Panc1 (cell line): ENCODE data around the gene ENPP7. TPM values are rescaled to one million over a fixed set of nuclear protein-coding genes. Genes with fewer than 3 reads are reported as not detected.

Source experiments
- ATAC-seq: fragments of 200-7000 bp; cut with Tn5 transposase; 2 replicates; pipeline ENCODE4 v1.9.1; 2020; ENCODE audit warnings: mild to moderate bottlenecking, moderate library complexity
- BruUV-seq: library from RNA; stranded (reverse); fragments of 400-500 nt; replicated peaks from 2 replicates; lab custom pipeline; 2021; lab: Mats Ljungman, UMichigan
- CTCF ChIA-PET: fragments of 300-600 bp; sonication (Branson Sonifier 250); formaldehyde crosslinking; loops from one replicate; lab custom pipeline; 2022; ENCODE audit warnings: antibody characterized with exemption; lab: Charles Lee
- POLR2A ChIA-PET: fragments of 300-600 bp; sonication (Branson Sonifier 250); formaldehyde crosslinking; loops from one replicate; lab custom pipeline; 2022; ENCODE audit warnings: antibody characterized with exemption; lab: Charles Lee
- DNase-seq: peaks from one replicate; pipeline ENCODE4 v3.0.0-alpha.2; 2010; ENCODE audit warnings: low read depth, low spot score
- H3K27ac ChIP-seq: 2 replicates; pipeline ENCODE4 v1.5.1; 2011; ENCODE audit warnings: mild to moderate bottlenecking, low read length, inconsistent platforms
- H3K27me3 ChIP-seq: fragments of 200-500 bp; sonication (Bioruptor generic); 2 replicates; pipeline ENCODE4 v1.6.0; 2014; ENCODE audit warnings: low read length, inconsistent platforms; ENCODE audit not compliant: control insufficient read depth, insufficient read depth
- H3K36me3 ChIP-seq: fragments of 200-500 bp; sonication (Bioruptor generic); 2 replicates; pipeline ENCODE4 v1.5.1; 2014; ENCODE audit warnings: inconsistent platforms, mild to moderate bottlenecking, low read length, moderate library complexity; ENCODE audit not compliant: control insufficient read depth, insufficient read depth
- H3K4me1 ChIP-seq: 2 replicates; pipeline ENCODE4 v1.5.1; 2011; ENCODE audit warnings: inconsistent platforms, mild to moderate bottlenecking, low read length, moderate library complexity; ENCODE audit not compliant: control insufficient read depth, insufficient read depth
- H3K4me3 ChIP-seq, 2 experiments: 2 replicates each; pipeline ENCODE4 v1.5.1; 2011 to 2012; ENCODE audit warnings: low read depth in 2 of 2, low read length in 2 of 2, mild to moderate bottlenecking in 2 of 2, inconsistent platforms in 1 of 2, moderate library complexity in 1 of 2
- H3K9me3 ChIP-seq: fragments of 200-500 bp; sonication (Bioruptor generic); 2 replicates; pipeline ENCODE4 v1.5.1; 2014; ENCODE audit warnings: low read depth, mild to moderate bottlenecking, inconsistent platforms, low read length, moderate library complexity; ENCODE audit not compliant: control insufficient read depth, insufficient read depth
- POLR2AphosphoS5 ChIP-seq: IDR thresholded peaks from 2 replicates; pipeline ENCODE4 v1.6.1; 2012; ENCODE audit warnings: mild to moderate bottlenecking, low read depth, low read length, moderate library complexity
- SIN3A ChIP-seq: IDR thresholded peaks from 2 replicates; pipeline ENCODE4 v1.6.1; 2012; ENCODE audit warnings: low read depth, mild to moderate bottlenecking, low read length, moderate library complexity, borderline replicate concordance; ENCODE audit not compliant: insufficient read depth
- TCF7L2 ChIP-seq: IDR thresholded peaks from 2 replicates; pipeline ENCODE4 v1.6.1; 2011; ENCODE audit warnings: mild to moderate bottlenecking, low read depth, low read length, inconsistent platforms
- in situ Hi-C: cut with HindIII; loops from 2 replicates; pipeline ENCODE4 v1.10.0; 2016; ENCODE audit warnings: low sequenced_read_pairs, low pct_unique_long_range_greater_than_20kb
- intact Hi-C: fragments of 100-400 bp; cut with micrococcal nuclease; formaldehyde crosslinking; loops from one replicate; pipeline ENCODE4 v1.10.0; 2022; ENCODE audit not compliant: unreplicated experiment
- total RNA-seq: library from RNA; stranded (reverse); gene quantifications from one replicate; pipeline ENCODE4 v1.2.1, GENCODE V29; 2021; ENCODE audit not compliant: unreplicated experiment
- TF ChIP-seq, protein P1 (sequence below), 2 experiments: IDR thresholded peaks; 2 replicates each; pipeline ENCODE4 v1.6.1; 2011 to 2012; ENCODE audit warnings: low read depth in 2 of 2, control low read depth in 1 of 2, low read length in 1 of 2, mild to moderate bottlenecking in 1 of 2, moderate library complexity in 1 of 2; ENCODE audit not compliant: insufficient read depth in 1 of 2
- TF ChIP-seq, protein P2 (sequence below): fragments of 450-650 bp; IDR thresholded peaks from 2 replicates; pipeline ENCODE4 v1.5.1; 2017; ENCODE audit warnings: mild to moderate bottlenecking

ENPP7 gene
- total RNA-seq, 1 experiment from 2014 or later: not detected

DNA sequence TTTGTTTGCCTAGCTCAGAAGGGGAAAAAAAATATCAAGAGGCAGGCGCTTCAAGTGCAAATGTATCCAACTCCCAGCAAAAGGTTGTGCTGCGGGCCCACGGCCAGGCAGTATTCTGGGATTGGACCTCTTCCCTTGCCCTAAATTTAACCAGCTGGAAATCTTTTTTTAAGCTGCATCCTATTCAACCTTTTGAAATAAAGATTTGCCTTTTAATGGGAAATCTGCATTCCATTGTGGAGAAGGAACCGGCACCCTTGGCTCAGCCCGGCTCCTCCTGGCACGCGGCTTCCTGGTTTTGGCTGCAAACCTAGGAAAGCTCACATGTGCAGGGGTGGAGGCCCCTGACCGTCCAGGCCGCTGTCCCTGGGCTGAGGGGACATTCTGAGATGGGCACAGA lies 38.8 kb upstream of the ENPP7 start:
- TF ChIP-seq SIN3A: no peak
- TF ChIP-seq, protein P1, sequence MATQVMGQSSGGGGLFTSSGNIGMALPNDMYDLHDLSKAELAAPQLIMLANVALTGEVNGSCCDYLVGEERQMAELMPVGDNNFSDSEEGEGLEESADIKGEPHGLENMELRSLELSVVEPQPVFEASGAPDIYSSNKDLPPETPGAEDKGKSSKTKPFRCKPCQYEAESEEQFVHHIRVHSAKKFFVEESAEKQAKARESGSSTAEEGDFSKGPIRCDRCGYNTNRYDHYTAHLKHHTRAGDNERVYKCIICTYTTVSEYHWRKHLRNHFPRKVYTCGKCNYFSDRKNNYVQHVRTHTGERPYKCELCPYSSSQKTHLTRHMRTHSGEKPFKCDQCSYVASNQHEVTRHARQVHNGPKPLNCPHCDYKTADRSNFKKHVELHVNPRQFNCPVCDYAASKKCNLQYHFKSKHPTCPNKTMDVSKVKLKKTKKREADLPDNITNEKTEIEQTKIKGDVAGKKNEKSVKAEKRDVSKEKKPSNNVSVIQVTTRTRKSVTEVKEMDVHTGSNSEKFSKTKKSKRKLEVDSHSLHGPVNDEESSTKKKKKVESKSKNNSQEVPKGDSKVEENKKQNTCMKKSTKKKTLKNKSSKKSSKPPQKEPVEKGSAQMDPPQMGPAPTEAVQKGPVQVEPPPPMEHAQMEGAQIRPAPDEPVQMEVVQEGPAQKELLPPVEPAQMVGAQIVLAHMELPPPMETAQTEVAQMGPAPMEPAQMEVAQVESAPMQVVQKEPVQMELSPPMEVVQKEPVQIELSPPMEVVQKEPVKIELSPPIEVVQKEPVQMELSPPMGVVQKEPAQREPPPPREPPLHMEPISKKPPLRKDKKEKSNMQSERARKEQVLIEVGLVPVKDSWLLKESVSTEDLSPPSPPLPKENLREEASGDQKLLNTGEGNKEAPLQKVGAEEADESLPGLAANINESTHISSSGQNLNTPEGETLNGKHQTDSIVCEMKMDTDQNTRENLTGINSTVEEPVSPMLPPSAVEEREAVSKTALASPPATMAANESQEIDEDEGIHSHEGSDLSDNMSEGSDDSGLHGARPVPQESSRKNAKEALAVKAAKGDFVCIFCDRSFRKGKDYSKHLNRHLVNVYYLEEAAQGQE (IDR thresholded peaks at IDR 0.05; ENCODE audit: insufficient read depth in 1 of 2, low read depth in 2 of 2, low read length in 1 of 2): no peak
- no peak for TF ChIP-seq POLR2AphosphoS5
- TF ChIP-seq, protein P2, sequence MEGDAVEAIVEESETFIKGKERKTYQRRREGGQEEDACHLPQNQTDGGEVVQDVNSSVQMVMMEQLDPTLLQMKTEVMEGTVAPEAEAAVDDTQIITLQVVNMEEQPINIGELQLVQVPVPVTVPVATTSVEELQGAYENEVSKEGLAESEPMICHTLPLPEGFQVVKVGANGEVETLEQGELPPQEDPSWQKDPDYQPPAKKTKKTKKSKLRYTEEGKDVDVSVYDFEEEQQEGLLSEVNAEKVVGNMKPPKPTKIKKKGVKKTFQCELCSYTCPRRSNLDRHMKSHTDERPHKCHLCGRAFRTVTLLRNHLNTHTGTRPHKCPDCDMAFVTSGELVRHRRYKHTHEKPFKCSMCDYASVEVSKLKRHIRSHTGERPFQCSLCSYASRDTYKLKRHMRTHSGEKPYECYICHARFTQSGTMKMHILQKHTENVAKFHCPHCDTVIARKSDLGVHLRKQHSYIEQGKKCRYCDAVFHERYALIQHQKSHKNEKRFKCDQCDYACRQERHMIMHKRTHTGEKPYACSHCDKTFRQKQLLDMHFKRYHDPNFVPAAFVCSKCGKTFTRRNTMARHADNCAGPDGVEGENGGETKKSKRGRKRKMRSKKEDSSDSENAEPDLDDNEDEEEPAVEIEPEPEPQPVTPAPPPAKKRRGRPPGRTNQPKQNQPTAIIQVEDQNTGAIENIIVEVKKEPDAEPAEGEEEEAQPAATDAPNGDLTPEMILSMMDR: no peak
- no peak for TF ChIP-seq TCF7L2
- Histone ChIP-seq H3K9me3 (no peaks in the 10 kb centered on the region), H3K27ac (no peak overlapping the region), H3K4me1 (peaks cover 5% of the 10 kb centered on the region; the same call in 1 of the 2 replicates), H3K36me3 (no peaks in the 10 kb centered on the region), H3K4me3 (no peak overlapping the region), H3K27me3 (peaks cover 4% of the 10 kb centered on the region)
- ATAC-seq (no peak), DNase-seq (no peak)
- POLR2A ChIA-PET: no interaction called here
- BruUV-seq: no TSS peak
- CTCF ChIA-PET: no interaction called here
- in situ Hi-C loops (no loop called here), intact Hi-C loops (no loop called here)

DNA sequence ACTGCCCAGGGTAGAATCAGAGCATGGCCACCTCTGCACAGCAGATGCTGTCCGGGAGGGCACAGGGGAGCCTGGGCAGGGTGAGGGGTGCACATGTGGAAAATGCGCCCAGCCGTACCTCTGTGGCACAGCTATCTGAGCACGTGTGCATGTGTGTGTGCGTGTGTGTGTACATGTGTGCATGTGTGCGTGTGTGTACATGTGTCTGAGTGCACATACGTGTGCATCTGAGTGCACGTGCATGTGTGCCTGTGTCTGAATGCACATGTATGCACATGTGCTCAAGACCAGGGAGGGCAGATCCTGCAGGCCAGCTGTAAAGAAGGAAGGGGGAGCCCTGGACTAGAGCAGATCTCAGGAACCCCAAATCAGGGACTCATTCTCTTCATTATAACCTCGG lies 37.3 kb upstream of the ENPP7 start:
- DNase-seq (no peak), ATAC-seq (no peak)
- BruUV-seq: no TSS peak
- no peaks in the 10 kb centered on the region for H3K36me3 ChIP-seq
- no peak overlapping the region for H3K27ac ChIP-seq
- intact Hi-C loops: no loop called here
- in situ Hi-C loops: no loop called here
- no peaks in the 10 kb centered on the region for H3K9me3 ChIP-seq
- CTCF ChIA-PET: interaction anchor here (0.6 kb wide), 1 partner anchor 722 kb away, joined by 4 read pairs; no protein-coding TSS in a partner anchor
- H3K27me3 ChIP-seq: peaks cover 4% of the 10 kb centered on the region; the same call in 1 of the 2 replicates
- POLR2A ChIA-PET: no interaction called here
- H3K4me1 ChIP-seq: peaks cover 5% of the 10 kb centered on the region; the same call in 1 of the 2 replicates
- H3K4me3 ChIP-seq: no peak overlapping the region
- TF ChIP-seq, protein P2: no peak
- TF ChIP-seq, protein P1 (IDR thresholded peaks at IDR 0.05; ENCODE audit: insufficient read depth in 1 of 2, low read depth in 2 of 2, low read length in 1 of 2): no peak
- TF ChIP-seq TCF7L2 (no peak), SIN3A (no peak), POLR2AphosphoS5 (no peak)
